PFSK-1 (cell line): ENCODE measurements around the gene UTP3.

Experiments used
- FOXP2 ChIP-seq: optimal IDR thresholded peaks from 2 replicates; pipeline ENCODE3; 2011; ENCODE audit warnings: borderline replicate concordance, control low read depth, inconsistent platforms; ENCODE audit not compliant: insufficient read depth; ENCODE audit errors: extremely low read length, extremely low read depth
- POLR2AphosphoS5 ChIP-seq: IDR thresholded peaks from 2 replicates; pipeline ENCODE4 v1.6.1; 2012; ENCODE audit warnings: low read depth, mild to moderate bottlenecking, control low read depth, low read length, moderate library complexity
- SIN3A ChIP-seq: IDR thresholded peaks from 2 replicates; pipeline ENCODE4 v1.6.1; 2012; ENCODE audit warnings: mild to moderate bottlenecking, low read length, moderate library complexity, borderline replicate concordance; ENCODE audit not compliant: insufficient read depth

GRCh38 chr4:70706516-70706915 is 18.2 kb downstream of the UTP3 start:
- TF ChIP-seq SIN3A (no peak), POLR2AphosphoS5 (no peak), FOXP2 (no peak)
